ENCODE results near the gene HCRT.
"Not testable (repeated sequence)": the region's sequence is repeated elsewhere in the genome, so short reads cannot be mapped to it uniquely, and the experiment has no call there.

The HCRT gene

DNA sequence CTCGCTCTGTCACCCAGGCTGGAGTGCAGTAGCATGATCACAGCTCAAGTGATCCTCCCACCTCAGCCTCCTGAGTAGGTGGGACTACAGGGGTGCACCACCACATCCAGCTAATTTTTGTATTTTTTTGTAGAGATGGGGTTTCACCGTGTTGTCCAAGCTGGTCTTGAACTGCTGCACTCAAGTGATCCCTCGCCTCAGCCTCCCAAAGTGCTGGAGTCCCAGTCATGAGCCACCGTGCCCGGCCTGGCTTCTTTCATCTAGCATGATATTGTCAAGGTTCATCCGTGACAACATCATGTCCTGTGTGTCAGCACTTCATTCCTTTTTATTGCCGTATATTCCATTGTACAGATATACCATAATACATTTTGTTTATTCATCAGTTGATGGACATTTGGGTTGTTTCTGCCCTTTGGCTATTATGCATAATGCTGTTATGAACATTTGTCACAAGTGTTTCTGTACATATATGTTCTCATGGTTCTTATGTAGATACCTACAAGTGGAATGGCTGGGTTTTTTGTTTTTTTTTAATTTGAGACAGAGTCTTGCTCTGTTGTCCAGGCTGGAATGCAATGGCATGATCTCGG is 12.4 kb upstream of the HCRT start:
- DNase-seq (ENCODE audit: low spot score): no peak

GRCh38 chr17:42193969-42194899 is 9.0 kb upstream of the HCRT start, which contains the start of gene GHDC:
Gene GHDC, minus strand, starts transcription at chr17:42194494. Its CDS starts 913 bp downstream, at chr17:42193581.
- DNase-seq (ENCODE audit: low spot score): peak; percentile 88

- no peak for DNase-seq (ENCODE audit: low spot score)
Observed at GRCh38 chr17:42193216-42193968, 8.1 kb upstream of the HCRT start.

DNA sequence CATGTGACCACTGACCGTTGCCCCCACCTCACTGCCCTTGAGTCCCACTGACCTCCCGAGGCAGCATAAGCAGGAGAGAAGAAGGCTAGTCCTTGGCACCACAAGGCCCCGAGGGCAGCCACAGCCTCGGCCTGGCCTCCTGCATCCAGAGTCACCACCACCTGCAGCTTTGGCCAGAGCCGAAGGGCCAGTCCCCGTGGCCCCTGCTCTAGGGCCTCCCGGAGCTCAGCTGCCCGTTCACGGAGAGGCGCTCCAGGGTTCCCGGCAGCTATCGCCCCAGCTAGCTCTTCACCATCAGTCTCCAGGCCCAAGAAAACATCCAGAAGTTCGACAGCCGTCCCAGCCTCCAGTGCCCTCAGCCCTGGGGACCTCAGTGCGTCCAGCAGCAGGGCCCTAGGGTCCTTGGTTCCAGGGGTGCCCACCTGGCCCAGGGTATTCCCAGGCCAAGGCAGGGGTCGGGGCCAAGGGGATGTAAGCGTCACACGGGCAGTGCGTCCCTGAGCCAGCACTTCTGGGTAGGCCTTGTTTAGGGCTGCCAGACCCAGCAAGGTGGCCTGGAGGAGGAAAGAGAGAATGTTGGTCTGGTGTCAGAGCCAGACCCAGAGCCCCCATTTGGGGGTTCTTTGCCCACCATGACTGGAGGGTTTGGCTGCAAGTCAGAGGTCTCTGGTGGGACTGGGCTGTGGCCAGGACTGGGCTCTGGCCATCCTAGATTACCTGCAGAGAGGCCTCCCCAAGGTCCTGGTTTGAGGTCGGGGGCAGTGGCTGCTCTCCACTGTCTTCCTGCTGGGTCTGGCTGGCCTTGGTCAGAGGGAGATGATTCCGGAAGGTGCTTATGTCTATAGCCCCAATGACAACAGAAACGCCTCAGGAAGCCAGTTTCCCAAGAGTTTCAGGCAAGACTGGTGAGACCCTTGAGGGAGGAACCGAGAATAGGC is 7.2 kb upstream of the HCRT start:
- no peak for DNase-seq (ENCODE audit: low spot score)

DNA sequence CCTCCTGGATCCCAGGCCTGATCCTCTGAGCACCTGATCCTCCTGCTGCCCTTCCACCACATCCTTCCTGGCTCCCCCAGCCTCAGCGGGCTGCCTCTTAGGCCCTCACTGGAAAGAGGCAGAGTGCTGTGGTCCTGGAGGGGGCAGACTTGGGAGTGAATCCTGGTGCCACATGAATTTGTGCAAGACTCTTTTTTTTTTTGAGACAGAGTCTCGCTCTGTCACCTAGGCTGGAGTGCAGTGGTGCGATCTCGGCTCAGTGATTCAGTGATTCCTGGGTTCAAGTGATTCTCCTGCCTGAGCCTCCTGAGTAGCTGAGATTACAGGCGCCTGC is 6.0 kb upstream of the HCRT start:
- DNase-seq (ENCODE audit: low spot score): no peak

DNA sequence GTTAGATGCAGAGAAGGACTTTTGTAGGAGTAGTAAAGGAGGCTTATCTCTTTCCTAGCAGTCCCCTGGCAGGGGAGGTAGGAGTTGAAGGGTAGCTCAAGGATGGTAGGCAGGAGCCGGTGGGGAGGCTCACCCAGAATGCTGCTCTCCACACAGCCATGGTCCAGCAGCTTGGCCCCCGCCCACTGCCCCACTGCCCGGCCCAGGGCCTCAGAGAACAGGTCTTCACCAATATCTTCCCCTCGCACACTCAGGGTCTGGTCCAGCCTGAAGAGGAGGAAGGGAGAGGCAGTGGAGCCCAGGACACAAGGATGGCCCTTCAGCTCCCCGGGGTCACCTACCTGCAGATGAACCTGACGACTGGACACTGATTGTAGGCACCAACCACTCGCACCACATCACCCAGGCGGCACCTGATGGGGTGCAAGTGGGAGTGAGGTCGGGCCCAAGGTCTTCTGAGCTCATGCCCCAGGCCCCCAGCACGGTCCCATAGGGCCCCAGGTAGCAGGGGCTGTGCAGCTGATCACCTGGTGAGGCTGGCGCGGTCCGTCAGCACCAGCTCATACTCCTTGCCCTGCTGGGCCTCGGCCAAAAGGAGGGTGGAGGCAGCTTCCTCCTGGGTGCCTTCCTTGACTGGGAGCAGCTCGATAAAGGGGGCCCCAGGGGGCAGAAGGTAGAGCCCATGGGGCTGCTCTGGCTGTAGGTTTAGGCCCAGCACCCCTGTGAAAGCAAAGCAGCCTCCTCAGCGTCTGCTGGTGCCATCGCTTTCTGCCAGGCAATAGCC is 5.4 kb upstream of the HCRT start:
- DNase-seq (ENCODE audit: low spot score): no peak

GRCh38 chr17:42189651-42189965 is 4.4 kb upstream of the HCRT start:
- DNase-seq (ENCODE audit: low spot score): no peak

DNA sequence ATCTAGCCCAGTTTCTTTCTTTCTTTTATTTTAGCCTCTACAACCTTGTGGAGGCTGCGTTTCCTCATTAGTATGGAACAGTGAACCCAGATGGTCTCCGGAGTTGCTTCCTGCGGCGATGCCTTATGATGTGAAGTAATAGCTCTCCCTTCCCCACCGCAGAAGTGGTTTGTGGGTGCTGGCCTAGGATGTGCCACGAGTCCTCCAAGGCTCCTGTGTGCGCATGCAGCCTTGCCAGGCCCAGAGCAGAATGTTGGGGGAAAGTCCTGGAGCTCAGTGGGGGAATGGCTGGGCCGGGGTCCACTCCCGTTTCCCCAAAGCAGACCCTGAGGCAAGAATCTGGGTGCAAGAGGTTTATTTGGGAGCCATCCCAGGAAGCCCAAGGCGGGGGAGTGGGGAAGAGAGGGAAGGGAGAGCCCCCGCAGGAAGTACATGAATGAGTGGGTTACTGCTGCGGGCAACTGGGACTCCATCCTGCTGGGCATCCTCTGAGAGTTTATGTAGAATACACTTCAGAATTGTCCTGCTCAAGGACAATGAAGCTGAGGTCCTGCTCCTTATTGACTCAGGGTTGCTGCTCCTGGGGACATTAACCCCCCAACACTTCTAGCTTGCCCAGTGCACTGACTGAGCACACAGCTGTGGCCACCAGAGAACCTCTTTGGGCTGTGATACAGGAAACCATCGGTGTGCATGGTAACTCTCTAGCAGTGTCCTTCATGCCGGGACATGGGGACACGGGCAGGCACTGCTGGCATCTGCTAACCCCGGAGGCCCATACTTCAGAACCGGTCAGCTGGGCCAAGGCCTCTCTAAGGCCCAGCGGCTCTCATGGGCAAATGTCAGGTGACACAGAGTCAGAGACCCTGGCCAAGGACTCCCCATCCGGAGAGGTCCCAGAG is 3.7 kb upstream of the HCRT start:
- no peak for DNase-seq (ENCODE audit: low spot score)

- DNase-seq (ENCODE audit: low spot score): no peak
Observed at GRCh38 chr17:42187833-42188232, 2.6 kb upstream of the HCRT start.

GRCh38 chr17:42186191-42186590 is 939 bp upstream of the HCRT start:
- not testable (repeated sequence) for DNase-seq (ENCODE audit: low spot score)

GRCh38 chr17:42185621-42185930 is 324 bp upstream of the HCRT start:
- DNase-seq (ENCODE audit: low spot score): no peak

DNA sequence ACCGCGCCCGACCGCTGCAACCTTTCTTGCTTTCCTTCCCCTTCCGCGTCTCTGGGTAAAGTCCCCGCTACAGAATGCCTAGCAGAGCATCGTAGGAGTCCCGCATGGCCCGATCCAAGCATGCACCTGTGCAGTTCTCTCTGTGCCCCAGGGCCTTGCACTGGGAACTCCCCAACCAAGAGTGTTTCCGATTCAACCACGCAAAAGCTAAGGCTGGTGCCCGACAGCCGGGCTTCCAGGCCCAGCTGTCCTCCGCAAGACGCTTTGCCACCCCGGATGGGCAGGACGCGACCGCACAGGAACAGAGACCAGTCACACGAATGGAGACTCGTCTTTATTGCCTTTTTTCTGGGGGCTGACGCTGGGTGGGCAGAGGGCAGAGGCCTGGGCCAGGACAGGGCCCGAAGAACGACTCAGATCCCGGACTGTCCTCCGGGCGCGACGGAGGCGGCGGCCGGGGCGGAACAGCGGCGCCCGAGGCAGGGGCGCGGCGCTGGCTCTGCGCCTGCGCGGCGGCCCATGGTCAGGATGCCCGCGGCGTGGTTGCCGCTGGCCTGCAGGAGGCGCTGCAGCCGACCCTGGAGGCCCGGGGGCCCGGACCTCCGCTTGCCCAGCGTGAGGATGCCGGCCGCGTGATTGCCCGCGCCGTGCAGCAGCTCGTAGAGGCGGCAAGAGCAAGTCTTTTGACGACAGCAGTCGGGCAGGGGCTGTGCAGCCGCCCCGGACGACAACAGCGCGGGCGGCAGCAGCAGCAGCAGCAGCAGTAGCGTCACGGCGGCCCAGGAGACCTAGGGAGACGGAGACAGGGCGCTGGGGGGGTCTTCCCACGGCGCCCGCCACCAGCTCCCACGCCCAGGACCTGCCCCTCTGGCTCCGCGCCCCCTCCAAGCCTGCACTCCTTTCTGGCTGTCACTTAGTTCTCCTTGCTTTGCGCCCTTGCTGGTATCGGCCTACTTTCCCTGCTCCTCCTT is 1.2 kb downstream of the HCRT start:
- peak; percentile 69 for DNase-seq (ENCODE audit: low spot score)

DNA sequence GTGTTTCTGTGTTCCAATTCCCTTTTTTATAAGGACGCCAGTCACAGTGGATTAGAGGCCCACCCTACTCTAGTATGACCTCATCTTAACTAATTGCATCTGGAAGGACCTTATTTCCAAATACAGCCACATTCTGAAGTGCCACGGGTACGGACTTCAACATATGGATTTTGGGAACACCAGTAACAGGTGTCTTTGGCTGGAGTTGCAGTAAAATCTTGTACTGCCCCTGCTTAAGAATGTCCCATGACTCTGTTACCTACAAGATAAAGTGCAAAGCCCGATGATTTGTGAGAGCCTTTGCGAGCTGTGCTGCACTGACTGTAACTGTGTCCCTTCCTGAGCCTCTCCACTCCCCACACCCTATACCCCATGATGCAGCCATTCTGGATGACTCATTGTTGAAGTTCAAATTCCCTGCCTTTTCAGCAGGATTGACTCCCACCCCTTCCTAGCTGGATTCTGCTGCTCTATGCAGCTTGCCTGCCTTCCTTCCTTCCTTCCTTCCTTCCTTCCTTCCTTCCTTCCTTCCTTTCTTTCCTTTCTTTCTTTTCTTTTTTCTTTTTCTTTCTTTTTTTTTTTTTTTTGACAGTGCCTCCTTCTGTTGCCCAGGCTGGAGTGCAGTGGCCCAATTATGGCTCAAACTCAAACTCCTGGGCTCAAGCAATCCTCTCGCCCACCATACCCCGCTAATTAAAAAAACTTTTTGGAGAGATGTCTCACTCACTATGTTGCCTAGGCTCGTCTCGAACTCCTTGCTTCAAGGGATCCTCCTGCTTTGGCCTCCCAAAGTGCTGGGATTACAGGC is 2.1 kb downstream of the HCRT start:
- peak; percentile 48 for DNase-seq (ENCODE audit: low spot score)

DNA sequence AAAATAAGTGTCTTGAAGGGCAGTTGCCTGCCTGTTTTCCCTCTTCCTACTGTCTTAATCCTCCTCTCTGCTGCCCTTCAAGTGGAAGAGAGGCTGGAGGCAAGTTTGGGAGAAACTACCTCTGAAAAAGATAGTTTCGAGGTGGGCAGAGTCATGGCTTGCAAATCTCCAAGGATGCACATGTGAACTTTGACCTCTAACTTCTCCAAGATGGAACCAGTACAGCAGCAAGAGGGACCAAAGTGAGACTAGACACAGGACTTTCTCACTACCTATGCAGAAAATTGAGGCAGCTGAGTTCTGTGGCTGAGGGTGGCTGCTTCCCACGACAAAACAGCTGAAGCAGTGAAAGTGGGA is 3.4 kb downstream of the HCRT start:
- no peak for DNase-seq (ENCODE audit: low spot score)

GRCh38 chr17:42180922-42181850 is 4.1 kb downstream of the HCRT start, which contains the start of gene KCNH4:
Gene KCNH4, minus strand, starts transcription at chr17:42181142. Its CDS starts 197 bp downstream, at chr17:42180945.
- no peak for DNase-seq (ENCODE audit: low spot score)

DNA sequence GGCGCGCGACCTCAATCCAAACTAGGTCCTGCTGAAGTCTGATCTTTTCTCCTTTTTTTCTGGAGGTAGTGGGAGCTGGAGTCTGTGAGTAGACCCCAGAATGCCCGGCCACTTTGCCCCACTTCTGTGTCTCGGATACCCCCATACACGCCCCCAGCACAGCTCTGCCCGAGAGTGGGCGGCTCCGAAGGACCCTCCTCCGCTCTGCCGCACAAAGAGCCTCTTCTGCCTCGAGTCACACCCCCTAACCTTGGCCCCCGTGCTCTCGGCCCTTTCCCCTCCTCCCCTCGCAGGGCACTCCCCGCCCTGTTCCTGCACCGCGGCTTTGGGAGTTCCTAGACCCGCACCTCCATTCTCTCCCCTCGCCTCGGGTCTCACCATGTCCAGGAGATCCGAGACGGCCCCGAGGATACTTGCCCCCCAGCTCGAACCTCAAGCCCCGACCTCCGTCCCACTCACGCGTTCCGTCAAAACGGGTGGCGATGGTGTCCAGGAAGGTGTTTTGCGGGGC is 4.8 kb downstream of the HCRT start:
- no peak for DNase-seq (ENCODE audit: low spot score)

- no peak for DNase-seq (ENCODE audit: low spot score)
Observed at GRCh38 chr17:42179911-42180410, 5.3 kb downstream of the HCRT start.
